GM19324 (cell line): Measurements from ENCODE around the gene KIAA1328.
"Not testable (repeated sequence)": the region's sequence is repeated elsewhere in the genome, so short reads cannot be mapped to it uniquely, and the experiment has no call there.

Experiments
- ATAC-seq: cut with Tn5 transposase; IDR thresholded peaks from one replicate; pipeline ENCODE4 v1.9.1; 2021; ENCODE audit warnings: mild to moderate bottlenecking, moderate library complexity; ENCODE audit not compliant: unreplicated experiment, low FRiP score

The KIAA1328 gene

DNA sequence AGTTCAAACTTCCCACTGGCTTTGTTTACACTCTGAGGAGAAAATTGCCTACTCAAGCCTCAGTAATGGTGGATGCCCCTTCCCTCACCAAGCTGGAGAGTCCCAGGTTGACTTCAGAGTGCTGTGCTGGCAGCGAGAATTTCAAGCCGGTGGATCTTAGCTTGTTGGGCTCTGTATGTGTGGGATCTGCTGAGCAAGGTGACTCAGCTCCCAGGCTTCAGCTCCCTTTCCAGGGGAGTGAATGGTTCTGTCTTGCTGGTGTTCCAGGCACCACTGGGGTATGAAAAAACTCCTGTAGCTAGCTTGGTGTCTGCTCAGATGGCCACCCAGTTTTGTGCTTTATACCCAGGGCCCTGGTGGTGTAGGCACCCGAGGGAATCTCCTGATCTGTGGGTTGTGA lies 50.9 kb downstream of the KIAA1328 start:
- not testable (repeated sequence) for ATAC-seq

DNA sequence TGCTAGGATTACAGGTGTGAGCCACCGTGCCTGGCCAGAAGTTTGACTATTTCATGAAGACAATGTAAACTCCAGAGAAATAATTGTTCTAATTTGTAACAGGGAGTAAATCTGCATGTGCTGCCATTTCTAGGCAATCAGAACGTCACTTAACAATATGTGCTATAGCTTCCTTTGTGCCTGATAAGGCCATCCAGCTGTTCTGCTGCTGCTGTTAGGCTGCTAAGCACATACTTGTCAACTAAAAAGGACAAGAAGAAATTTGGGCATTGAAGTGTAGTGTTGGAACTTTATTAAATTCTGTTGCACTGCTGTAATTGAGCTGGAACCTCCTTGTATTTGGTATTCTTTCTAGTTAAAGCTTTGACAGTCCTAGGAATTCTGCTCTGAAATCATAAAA lies 57.1 kb downstream of the KIAA1328 start:
- no peak for ATAC-seq

DNA sequence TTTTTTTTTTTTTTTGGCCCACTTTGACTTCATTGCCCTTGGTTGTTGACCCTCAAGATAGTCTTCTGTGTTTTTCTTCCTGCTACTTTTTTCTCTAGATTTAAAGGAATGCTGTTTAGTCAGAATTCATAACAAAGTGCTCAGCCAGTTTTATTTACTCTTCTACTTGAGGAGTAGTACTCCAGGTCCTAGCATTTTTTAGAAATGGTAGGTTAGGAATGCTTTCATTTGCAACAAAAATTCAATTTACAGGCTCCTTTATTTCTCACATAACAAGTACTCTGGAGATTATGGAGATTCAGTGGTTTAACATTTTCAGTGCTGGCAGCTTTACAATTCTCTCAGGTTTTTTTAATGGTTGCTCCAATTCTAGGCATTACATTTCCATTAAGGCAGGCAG lies 58.2 kb downstream of the KIAA1328 start:
- no peak for ATAC-seq

DNA sequence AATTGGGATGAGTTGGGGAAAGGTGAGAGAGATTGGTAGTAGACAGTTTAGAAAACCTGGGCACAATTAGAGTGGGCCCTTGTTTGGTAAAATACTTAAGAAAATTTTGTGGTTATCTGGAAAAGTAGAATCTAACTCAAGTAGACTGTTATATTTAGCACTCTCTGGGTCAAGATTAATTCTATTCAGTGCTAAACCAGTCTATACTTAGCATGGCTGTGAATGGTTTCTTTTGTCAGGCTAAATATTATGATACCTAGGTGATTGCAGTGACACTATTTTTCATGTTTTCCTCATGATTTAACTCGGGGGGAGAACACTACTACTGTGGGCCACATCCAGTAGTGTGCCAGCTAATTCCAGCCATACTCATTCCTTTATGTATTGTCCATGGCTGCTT lies 58.9 kb downstream of the KIAA1328 start:
- no peak for ATAC-seq

DNA sequence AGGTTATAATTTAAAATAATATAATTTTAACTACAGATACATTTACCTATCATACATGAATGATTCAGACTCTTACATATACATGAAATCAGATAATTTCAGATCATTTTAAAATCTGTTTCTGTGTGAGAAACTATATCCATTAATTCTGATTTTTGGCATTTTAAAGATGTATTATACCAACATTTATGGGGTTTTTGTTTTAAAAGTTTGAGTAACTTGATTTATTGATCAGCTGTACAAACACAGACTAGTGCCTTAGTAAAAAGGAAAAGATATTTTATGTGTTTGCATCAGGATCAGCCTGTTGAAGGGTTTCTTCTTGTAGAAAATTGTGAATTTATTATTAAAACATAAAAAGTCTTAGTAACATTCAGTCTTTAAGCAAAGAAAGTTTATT lies 59.9 kb downstream of the KIAA1328 start:
- ATAC-seq, result no peak

DNA sequence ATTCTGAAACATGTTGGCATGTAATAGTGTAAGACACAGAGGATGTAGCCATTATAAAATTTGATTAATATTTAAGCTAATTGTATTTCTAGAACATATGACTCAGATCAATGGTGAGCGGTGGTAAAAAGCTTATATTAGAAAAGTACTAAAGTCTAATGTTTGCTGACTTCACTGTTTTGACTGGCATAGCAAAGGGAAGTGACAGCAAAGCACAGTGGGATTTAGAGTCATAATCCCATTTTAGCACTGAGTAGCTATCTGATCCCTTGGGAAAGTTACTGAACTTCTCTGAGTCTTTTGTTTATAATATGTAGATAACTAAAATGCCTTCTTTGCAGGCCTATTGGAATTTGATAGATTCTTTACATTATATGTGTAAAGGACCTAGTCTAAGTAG lies 60.4 kb downstream of the KIAA1328 start:
- no peak for ATAC-seq

DNA sequence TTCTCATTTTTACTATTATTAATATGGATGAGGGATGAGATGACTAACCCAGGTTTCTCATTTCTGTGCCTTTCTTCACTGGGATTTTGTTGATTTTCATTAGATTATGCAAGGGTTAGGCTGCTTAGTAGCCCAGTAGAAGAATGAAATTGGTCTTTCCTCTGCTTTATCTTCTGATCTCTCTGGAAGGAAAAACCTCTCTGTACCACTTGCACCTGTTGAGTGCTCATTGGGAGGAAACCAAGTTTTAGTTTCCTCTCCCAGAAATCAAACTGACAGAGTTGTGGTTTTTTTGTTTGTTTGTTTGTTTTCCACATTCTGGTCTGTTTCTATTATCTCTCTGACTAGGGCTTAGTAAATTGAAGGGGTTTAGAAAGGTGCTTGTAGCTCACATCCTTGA lies 60.8 kb downstream of the KIAA1328 start:
- ATAC-seq, result no peak

DNA sequence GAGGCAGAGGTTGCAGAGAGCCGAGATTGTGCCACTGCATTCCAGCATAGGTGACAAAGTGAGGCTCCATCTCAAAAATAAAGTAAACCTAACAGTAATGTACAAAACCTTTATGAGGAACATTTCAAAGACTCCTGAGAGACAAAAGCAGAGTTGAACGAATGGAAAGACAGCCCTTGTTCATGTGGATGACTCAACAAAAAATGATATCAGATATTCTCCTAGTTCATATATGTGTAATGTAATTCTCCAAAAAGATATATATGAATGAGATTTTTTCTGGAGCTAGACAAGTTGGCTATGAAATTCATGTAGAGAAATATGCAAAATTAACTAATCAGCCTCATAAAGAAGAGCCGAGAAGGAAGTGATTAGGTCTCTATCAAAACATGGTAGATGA lies 61.7 kb downstream of the KIAA1328 start:
- no peak for ATAC-seq

DNA sequence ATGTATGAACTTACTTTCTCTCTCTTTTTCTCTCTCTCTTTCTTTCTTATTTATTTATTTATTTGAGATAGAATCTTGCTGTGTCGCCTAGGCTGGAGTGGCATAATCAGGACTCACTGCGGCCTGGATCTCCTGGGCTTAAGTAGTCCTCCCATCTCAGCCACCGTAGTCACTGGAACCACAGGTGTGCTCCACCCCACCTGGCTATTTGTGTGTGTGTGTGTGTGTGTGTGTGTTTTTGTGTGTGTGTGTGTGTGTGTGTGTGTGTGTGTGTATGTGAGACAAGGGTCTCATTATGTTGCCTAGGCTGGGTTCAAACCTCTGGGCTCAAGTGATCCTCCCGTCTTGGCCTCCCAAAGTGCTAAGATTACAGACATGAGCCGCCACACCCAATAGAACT lies 64.3 kb downstream of the KIAA1328 start:
- no peak for ATAC-seq

DNA sequence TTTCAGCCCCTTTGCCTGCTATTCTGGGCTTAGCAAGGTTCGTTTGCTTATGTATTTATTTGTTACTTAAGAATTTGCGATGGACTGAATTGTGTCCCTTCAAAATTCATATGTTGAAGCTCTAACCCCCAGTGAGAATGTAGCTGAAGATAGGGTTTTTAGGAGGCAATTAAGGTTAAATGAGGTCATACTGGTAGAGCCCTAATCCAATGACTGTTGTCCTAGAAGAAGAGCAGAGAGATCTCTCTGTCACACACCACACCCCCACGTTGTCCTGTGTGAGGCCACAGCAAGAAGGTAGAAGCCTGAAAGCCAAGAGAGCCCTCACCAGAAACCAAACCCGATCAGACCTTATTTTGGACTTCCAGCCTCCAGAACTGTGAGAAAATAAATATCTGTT lies 66.7 kb downstream of the KIAA1328 start:
- ATAC-seq, result no peak

DNA sequence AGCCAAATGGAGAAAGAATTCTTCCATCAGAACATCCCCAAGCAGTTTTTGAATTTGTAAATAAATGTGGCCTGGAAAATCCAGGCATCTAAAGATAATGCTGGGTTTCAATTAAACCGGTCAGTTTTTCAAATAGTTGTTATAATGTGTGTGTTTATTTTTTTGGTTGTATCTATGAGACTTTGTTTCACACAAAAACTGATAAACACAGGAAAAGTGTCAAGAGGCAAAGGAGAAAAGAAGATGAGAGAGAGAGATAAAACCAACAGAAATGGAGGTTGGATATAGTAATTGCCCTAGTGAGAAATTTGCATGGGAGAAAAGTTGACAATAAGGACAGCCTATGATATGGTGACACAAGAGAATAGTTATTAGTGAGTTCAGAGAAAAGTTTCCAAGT lies 68.3 kb downstream of the KIAA1328 start:
- ATAC-seq, result no peak

DNA sequence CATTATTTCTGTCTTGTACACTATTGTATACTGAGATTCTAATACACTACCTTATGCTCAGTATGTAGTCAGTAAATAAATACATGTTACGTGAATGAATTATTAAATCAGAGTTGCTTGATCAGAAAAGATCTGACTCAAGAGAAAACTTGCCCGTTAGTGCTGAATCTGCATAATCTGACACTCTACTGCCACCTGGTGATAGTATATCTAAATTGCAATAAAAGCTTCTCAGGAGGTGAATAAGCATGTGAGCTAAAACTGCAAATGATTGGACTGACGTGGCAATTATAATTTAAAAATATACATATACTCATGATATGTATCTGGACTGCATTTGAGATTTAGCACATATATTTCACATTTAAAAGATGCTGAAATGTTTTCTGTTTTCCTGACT lies 70.4 kb downstream of the KIAA1328 start:
- ATAC-seq, result no peak

DNA sequence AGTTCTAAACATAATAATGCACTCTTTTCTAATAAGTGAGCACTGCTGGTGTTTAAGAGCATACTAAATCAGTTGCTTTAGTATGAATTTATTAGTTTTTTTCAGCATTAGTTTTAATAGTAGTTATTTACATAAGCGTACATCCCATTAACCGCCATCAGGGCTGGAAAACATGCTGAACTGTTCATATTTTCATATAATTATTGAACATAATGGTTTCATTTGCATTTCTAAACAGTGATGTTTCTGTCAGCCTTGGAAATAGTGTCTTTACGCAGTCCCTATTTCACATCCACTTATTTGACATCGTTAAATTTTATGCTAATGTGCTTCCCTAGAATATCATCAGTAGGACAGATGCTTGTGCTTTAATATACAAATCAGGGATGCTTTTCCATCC lies 71.5 kb downstream of the KIAA1328 start:
- ATAC-seq, result no peak

DNA sequence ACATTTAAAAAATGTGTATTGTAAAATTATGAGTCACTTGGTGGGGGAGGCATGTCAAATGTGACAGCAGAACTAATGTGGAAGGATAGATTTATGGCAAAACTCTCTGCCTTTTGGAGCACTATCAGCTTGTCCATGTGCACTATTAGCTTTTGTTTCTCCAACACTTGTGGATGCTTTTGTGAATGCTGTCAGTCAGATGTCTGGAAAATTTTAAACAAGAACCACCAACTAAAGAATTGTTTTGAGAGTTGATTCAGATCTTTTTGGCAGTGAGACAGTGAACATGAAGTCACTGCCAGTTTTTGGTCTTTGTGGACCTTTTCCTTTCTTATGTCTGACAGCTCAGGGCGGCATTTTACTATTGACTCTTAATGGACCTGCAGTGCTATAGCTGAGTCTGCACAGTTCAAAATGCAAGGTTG lies 72.4 kb downstream of the KIAA1328 start:
- ATAC-seq, result no peak

DNA sequence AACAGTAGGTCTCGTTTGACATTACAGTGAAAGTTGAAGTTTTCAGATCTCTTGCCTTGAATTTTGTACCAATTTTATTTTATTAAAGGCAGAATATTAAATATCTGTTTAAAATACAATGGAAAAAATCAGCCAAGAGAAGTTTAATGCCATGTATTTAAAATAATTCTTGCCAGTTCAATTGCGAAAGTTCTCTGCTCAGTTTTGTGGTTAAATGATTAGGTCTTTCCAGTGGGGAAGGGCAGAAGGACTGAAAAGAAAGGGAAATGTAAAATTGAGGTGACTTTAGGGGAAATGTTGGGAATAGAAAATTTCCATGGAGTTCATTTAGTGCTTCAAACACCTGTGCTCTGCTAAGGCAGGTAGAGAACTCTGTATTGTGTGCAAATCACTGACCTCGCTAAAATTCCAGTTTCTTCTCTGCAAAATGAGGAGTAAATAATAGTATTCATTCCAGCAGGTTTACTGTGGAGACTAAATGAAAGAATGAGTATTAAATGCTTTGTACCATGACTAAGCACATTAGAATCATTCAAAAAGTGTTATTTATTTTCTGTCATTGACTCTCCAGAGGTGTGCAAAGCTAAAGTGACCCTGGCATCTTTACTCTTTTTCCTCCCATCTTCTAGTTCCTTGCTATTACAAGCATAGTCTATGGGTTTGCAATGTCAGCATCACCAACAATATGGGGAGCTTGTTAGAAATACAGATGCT lies 74.4 kb downstream of the KIAA1328 start:
- ATAC-seq, result no peak

DNA sequence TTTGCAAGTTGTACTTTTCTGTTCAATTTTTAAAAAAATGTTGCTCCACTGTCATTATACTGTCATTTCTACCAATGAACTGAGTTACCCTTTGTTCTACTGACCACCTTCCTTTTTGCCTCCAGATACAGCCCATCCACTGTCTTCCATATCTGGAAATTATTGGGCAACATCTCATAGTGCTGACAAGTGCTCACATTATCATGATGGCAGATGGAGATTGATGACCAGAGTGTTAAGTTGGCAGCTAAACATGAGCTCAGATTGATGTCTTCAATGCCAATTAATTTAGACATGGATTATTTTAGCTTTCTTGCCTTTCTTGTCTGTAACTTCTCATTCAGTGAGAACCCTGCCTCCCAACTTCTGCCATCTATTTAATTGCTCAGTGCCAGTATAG lies 76.6 kb downstream of the KIAA1328 start:
- no peak for ATAC-seq

DNA sequence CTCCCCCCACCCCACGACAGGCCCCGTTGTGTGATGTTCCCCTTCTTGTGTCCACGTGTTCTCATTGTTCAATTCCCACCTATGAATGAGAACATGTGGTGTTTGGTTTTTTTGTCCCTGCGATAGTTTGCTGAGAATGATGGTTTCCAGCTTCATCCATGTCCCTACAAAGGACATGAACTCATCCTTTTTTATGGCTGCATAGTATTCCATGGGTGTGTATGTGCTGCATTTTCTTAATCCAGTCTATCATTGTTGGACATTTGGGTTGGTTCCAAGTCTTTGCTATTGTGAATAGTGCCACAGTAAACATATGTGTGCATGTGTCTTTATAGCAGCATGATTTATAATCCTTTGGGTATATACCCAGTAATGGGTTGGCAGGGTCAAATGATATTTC lies 80.4 kb downstream of the KIAA1328 start:
- ATAC-seq, result not testable (repeated sequence)

DNA sequence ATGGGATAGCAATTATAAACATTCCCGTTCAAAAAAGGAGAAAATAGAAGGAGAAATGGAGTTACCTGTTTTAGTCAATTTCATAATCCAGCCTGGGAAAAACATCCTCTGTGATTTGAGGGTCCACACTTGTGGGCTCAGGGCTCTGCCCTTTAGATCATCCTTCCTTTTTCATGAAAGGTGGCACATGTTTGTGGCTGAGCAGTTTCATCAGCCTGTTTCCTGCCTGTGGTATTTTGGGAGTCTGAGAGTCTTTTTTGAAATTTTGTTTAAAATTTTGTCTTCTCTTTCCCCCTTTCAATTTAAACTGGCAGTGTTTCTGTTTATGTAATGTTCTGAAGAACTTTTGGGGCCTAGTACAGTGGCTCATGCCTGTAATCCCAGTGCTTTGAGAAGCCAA lies 84.0 kb downstream of the KIAA1328 start:
- no peak for ATAC-seq

DNA sequence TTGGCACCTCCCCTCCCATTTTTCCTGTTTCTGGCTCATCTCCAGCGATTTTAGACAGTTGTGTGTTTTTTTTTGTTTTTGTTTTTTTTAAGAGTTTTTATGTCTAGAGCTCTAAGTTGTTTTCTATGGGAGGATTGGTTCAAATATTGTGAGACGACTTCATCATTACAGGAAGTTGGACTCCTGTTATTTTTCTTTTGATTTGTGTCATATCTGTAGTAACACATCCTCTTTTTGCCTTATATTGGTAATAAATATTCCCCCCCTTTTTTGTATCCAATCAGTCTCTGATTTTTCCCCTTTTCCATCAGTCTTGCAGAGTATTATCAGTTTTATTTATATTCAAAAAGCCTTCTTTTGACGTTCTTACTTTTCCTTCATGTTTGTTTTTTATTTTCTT lies 89.0 kb downstream of the KIAA1328 start:
- ATAC-seq, result no peak

DNA sequence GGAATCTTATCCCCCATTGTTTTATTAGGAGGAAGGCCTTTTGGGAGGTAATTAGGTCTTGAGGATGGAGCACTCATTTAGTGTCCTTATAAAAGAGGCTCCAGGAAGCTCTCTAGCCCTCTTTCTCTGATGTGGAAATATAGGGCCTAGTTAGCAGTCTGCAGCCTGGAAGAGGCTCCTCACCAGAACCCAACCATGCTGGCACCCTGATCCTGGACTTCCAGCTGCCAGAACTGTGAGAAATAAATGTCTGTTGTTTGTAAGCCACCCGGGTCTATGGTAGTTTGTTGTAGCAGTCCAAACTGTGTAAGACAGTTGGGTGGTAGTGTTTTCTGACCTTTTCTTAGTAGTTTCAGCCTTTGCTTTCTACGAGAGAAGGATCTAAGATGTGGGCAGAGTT lies 100.7 kb downstream of the KIAA1328 start:
- ATAC-seq, result no peak

DNA sequence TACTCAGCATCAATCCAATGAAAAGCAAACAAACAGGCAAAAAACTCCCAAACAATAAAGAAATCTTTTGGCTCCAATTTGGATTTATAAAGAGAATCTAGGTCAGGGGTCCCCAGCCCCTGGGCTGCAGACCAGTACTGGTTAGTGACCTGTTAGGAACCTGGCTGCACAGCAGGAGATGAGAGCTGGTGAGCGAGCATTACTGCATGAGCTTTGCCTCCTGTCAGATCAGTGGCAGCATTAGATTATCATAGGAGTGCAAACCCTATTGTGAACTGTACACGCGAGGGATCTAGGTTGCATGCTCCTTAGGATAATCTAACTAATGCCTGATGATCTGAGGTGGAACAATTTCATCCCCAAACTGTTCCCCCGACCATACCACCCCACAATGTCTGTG lies 102.2 kb downstream of the KIAA1328 start:
- ATAC-seq, result no peak

DNA sequence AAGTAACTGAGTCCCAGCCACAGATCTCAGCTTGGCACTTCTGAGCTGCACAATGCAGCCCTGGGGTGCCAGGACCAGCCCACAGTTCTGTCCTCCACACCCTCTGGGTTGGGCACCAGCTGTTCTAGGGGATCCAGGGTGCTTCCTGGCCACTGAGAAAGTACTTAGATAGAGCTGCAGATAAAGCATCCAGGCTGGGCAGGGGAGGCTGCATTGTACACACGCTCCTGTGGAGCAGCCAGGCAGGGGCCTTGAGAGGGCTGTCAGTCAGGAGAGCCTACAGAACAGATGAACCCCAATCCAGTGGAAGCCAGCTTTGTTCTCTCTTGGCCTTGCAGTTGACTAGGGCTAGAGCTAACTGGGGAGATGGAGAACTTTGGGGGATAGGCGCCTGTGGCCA lies 104.6 kb downstream of the KIAA1328 start:
- ATAC-seq, result no peak

DNA sequence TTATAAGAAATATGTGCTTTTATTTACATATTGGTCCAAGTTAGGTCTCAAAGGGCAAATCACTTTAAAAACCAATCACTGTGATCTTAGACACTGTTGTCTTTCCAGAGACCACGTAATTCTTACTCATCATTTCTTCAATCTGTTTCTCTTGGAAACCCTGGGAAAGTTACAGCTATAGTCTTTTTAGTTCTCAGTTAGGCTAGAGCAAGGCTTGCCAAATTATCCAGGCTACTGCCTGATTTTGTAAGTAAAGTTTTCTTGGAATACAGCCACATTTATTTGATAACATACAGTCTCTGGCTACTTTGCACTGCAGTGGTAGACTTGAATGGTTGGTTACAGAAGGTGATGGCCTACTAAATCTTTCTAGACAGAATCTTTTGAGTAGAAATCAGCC lies 106.0 kb downstream of the KIAA1328 start:
- ATAC-seq, result no peak
